Adrenal gland (tissue), 5 donors: ENCODE data around the gene CTXN2.

ENCODE experiments used
- CTCF ChIP-seq, 6 experiments: fragments of 450-650 bp in 4 of 6; fragments of 200-600 bp in 2 of 6; sonication (generic) in 1 of 6; IDR thresholded peaks; 1 replicate in 5 of 6; 2 replicates in 1 of 6; pipeline versions ENCODE4 v1.5.1 to v1.8.0; 2016 to 2021; ENCODE audit warnings: antibody characterized with exemption in 6 of 6, mild to moderate bottlenecking in 2 of 6, moderate library complexity in 1 of 6
- POLR2A ChIP-seq, 2 donors: fragments of 450-650 bp; IDR thresholded peaks; one replicate each; pipeline ENCODE4 v1.6.1; 2017; ENCODE audit warnings: antibody characterized with exemption in 2 of 2, mild to moderate bottlenecking in 2 of 2, moderate library complexity in 1 of 2
- donor health status: DM: no; HTN: no; CAD: no.

GRCh38 chr15:48221885-48222284, 30.4 kb downstream of the CTXN2 start:
- TF ChIP-seq CTCF (IDR thresholded peaks at IDR 0.05) (no peak), POLR2A (IDR thresholded peaks at IDR 0.05) (no peak)
